GM12865 (cell line): ENCODE measurements around the gene OBP2A.
"Not testable (repeated sequence)": the region's sequence is repeated elsewhere in the genome, so short reads cannot be mapped to it uniquely, and the experiment has no call there.

Experiments
- DNase-seq: peaks from one replicate; pipeline ENCODE4 v3.0.0; 2010; ENCODE audit warnings: low read depth
- H3K4me3 ChIP-seq: 2 replicates; pipeline ENCODE4 v1.5.1; 2011; ENCODE audit warnings: mild to moderate bottlenecking, low read depth, low read length, control low read depth
- CTCF ChIP-seq: IDR thresholded peaks from 2 replicates; pipeline ENCODE4 v1.5.1; 2011; ENCODE audit warnings: low read length, control low read depth, low read depth, inconsistent platforms; ENCODE audit not compliant: insufficient read depth; ENCODE audit errors: missing control alignments

Gene OBP2A

GRCh38 chr9:135531096-135531495 is 14.8 kb upstream of the OBP2A start:
- no peak for DNase-seq
- no peak for TF ChIP-seq CTCF
- H3K4me3 ChIP-seq = no peak overlapping the region

- no peak for DNase-seq
- H3K4me3 ChIP-seq = no peak overlapping the region
- no peak for TF ChIP-seq CTCF
Measured at GRCh38 chr9:135533113-135533512, 12.8 kb upstream of the OBP2A start.

GRCh38 chr9:135533674-135534073 is 12.3 kb upstream of the OBP2A start:
- no peak for TF ChIP-seq CTCF
- H3K4me3 ChIP-seq = no peak overlapping the region
- DNase-seq = no peak

GRCh38 chr9:135534192-135534711 is 11.7 kb upstream of the OBP2A start:
- not testable (repeated sequence) for DNase-seq, H3K4me3 ChIP-seq

- DNase-seq, H3K4me3 ChIP-seq: not testable (repeated sequence)
Measured at GRCh38 chr9:135534826-135535225, 11.1 kb upstream of the OBP2A start.

- DNase-seq, H3K4me3 ChIP-seq: not testable (repeated sequence)
Measured at GRCh38 chr9:135535631-135536030, 10.3 kb upstream of the OBP2A start.

GRCh38 chr9:135536216-135536615 is 9.7 kb upstream of the OBP2A start:
- DNase-seq = no peak
- H3K4me3 ChIP-seq = no peak overlapping the region
- no peak for TF ChIP-seq CTCF

GRCh38 chr9:135543262-135543894 is 2.5 kb upstream of the OBP2A start:
- not testable (repeated sequence) for DNase-seq, H3K4me3 ChIP-seq

GRCh38 chr9:135544981-135545635 is 818 bp upstream of the OBP2A start:
- DNase-seq = no peak
- no peak overlapping the region for H3K4me3 ChIP-seq
- TF ChIP-seq CTCF = no peak

- DNase-seq, H3K4me3 ChIP-seq: not testable (repeated sequence)
Measured at GRCh38 chr9:135546792-135547617, 1.1 kb downstream of the OBP2A start.
